HG02623 (cell line): ENCODE measurements around the gene GSTA2.
"Not testable (repeated sequence)": the region's sequence is repeated elsewhere in the genome, so short reads cannot be mapped to it uniquely, and the experiment has no call there.

Experiments used
- ATAC-seq: cut with Tn5 transposase; IDR thresholded peaks from one replicate; pipeline ENCODE4 v1.9.1; 2021; ENCODE audit warnings: moderate library complexity; ENCODE audit not compliant: unreplicated experiment

Gene GSTA2

GRCh38 chr6:52726741-52727535, 36.3 kb downstream of the GSTA2 start:
- no peak for ATAC-seq

DNA sequence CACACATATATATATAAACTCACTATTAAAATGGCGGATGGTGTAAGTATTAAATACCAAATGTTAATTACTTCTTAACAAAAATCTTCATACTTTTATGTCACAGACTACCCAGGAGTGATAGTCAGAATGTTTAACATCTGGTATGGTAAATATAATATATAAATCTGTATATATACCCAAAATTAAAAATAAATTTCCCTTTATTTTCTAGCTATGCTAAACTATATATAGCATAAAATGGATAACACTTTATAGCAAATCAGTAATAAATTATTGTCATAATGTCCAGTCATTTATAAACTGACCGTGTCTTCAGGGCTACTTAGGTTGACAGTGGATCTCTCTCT, 37.1 kb downstream of the GSTA2 start:
- ATAC-seq = no peak

DNA sequence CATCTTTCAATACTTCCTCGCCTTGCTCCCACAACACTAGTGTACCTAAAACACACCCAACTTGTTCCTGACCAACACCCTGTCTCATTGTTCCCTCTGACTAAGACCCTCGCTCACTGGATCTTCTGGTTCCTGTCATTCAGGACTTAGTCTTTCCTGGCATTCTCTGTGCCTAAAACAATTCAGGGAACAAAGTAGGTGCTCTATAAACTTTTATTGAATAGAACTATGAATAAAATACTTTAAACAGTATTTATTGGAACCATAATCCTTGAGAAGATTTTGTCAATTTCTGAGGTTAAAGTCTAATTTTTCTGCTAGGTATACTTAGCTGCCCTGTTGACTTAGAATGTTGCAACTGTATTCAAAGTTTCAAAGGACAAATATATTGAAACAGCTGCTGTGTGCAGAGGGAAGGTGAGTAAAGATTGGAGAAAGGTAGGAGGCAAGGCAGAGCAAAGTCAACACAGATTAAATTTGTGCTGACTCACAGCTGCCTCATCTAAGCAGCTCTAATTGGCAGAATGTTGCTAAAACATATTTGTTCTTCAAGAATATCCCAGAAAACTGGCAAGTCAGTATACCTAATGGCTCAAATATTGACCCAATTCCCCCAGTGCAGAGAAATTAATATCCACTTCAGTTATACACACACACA, 37.6 kb downstream of the GSTA2 start:
- no peak for ATAC-seq

DNA sequence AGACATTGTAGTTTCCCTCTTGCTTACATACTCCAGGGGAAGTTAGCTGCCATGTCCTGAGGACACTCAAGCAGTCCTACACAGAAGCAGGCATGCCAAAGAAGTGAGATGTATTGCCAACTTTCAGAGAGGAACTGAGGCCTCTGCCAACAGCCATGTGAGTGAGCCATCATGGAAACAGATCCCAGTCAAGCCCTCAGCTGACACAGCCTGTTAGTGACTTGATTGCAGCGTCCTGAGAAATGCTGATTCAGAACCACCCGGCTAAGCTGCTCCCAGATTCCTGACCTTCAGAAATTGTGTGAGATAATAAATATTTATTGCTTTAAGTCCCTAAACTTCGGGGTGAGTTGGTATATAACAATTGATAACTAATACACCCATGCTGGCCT, 38.1 kb downstream of the GSTA2 start:
- ATAC-seq = no peak

GRCh38 chr6:52724406-52725121, 38.7 kb downstream of the GSTA2 start:
- ATAC-seq = peak; percentile 99

GRCh38 chr6:52724042-52724405, 39.3 kb downstream of the GSTA2 start:
- ATAC-seq = no peak

GRCh38 chr6:52720321-52720720, 43.0 kb downstream of the GSTA2 start:
- no peak for ATAC-seq

GRCh38 chr6:52718550-52718949, 44.7 kb downstream of the GSTA2 start:
- ATAC-seq = no peak

DNA sequence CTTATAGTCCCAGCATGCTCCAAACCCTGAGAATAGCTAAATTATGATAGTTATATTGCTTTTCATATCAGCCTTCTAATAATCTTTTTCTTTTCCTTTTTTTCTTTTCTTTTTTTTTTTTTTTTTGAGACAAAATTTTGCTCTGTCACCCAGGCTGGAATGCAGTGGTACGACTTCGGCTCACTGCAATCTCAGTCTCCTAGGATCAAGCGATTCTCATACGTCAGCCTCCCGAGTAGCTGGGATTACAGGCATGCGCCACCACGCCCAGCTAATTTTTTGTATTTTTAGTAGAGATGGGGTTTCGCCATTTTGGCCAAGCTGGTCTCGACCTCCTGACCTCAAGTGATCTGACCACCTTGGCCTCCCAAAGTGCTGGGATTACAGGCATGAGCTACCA, 48.5 kb downstream of the GSTA2 start:
- not testable (repeated sequence) for ATAC-seq

DNA sequence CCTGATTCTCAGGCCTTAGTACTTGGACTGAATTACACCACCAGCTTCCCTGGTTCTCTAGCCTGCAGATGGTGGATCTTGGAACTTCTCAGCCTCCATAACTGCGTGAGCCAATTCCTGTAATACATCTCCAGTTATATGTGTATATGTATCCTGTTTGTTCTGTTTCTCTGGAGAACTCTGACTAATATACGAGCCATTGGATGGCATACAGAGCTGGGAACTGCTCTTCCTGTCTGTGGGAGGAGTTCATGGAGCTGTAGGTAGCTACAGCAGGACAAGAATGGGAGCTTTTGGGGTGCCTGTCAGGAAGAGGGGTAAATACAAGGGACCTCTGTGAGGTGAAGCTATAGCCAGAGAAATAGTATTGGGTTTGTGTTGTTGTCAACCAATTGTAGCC, 51.1 kb downstream of the GSTA2 start:
- no peak for ATAC-seq

DNA sequence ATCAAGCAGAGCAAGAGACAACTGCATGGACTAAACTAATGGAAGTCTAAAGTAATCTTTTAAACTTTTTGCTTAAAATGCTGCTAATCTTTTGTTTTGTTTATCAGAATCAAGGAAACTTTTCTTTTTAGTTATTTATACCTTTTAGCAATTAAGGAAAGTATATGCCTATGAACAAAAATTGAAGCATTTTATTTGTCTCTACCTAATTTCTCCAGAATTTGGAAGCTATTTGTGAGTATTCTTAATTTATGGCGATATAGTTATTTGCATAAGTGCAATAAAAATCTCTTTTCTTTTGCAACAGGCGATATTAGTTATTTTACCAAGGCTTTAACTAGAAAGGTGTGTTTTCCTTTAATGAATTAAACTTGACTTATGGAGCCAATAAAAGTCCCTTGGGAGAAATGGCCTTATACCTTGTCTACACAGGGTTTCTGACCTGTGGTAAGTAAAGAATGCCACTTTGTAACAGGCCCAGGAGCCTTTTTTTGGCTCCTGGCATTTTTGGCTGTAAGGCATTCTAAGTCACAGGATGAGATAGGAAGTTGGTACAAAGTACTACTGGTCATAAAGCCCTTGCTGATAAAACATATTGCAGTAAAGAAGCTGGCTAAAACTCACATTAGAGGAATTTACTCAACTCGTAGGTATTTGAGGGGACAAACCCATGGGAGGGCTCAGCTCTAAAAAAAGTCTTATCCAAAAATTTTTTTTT, 55.2 kb downstream of the GSTA2 start:
- ATAC-seq = no peak

DNA sequence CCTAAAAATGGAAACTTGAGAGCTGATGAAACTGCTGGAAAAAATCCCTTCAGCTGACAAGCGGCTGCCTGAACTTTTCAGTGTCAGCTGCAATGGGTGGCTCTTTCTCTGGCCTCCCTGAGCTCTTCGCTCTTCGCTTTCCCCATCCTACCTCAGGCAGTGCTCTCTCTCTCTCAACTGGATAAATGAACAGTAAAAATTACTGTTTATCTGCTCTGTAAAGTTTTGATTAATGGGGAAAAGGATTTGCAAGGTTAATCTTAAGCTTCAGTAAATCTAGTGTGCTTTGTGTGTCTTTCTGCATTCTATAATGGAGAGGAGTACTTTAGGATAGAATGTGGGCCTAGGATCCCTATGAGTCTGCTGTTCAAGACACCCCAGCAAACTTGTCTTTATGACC, 57.3 kb downstream of the GSTA2 start:
- ATAC-seq = no peak

DNA sequence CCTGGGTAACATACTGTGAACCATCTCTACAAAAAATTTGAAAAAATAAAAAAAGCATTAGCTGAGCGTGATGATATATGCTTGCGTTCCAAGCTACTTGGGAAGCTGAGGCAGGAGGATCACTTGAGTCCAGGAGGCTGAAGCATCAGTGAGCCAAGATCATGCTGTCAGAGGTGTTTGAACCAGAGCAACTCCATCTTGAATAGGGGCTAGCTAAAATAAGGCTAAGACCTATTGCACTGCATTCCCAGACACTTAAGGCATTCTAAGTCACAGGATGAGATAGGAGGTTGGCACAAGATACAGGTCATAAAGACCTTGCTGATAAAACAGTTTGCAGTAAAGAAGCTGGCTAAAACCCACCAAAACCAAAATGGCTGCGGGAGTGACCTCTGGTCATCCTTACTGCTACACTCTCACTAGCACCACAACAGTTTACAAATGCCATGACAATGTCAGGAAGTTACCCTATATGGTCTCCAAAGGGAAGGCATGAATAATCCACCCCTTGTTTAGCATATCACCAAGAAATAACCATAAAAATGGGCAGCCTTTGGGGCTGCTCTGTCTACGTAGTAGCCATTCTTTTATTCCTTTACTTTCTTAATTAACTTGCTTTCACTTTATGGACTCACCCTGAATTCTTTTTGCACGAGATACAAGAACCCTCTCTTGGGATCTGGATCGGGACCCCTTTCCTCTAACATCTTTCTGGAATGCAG, 58.3 kb downstream of the GSTA2 start:
- not testable (repeated sequence) for ATAC-seq

- ATAC-seq = no peak
Observed at GRCh38 chr6:52704060-52704459, 59.2 kb downstream of the GSTA2 start.
